Measurements from ENCODE around the gene KRT6C. TPM values are rescaled to one million over a fixed set of nuclear protein-coding genes. Genes with fewer than 3 reads are reported as not detected.
"Not testable (repeated sequence)": the region's sequence is repeated elsewhere in the genome, so short reads cannot be mapped to it uniquely, and the experiment has no call there.

Gene KRT6C
- total RNA-seq, 1 experiment from 2014 or later = not detected

- intact Hi-C loops (cut with micrococcal nuclease; ENCODE audit: unreplicated experiment) = no loop called here
- no TSS peak for BruUV-seq (replicated peaks)
- Mint-ChIP-seq H3K4me1 (ENCODE audit: low read depth, unreplicated experiment) (peaks cover 9% of the 10 kb centered on the region), H3K4me3 (ENCODE audit: low read depth, unreplicated experiment) (no peak overlapping the region), H3K27ac (ENCODE audit: unreplicated experiment) (no peak overlapping the region), H3K27me3 (ENCODE audit: unreplicated experiment) (peaks cover 35% of the 10 kb centered on the region), H3K9me3 (ENCODE audit: low read depth, unreplicated experiment) (no peaks in the 10 kb centered on the region), H3K36me3 (ENCODE audit: insufficient read depth, unreplicated experiment) (no peaks in the 10 kb centered on the region)
- CTCF ChIA-PET = no interaction called here
- no peak for TF ChIP-seq CTCF (IDR thresholded peaks at IDR 0.05; ENCODE audit: unreplicated experiment)
- DNase-seq = no peak
Measured at GRCh38 chr12:52501490-52501889, 27.9 kb upstream of the KRT6C start.

- H3K4me3 Mint-ChIP-seq (ENCODE audit: low read depth, unreplicated experiment); CTCF ChIA-PET; H3K4me1 Mint-ChIP-seq (ENCODE audit: low read depth, unreplicated experiment); DNase-seq; H3K27ac Mint-ChIP-seq (ENCODE audit: unreplicated experiment); intact Hi-C loops (cut with micrococcal nuclease; ENCODE audit: unreplicated experiment); BruUV-seq (replicated peaks); H3K36me3 Mint-ChIP-seq (ENCODE audit: insufficient read depth, unreplicated experiment); H3K9me3 Mint-ChIP-seq (ENCODE audit: low read depth, unreplicated experiment): not testable (repeated sequence)
- H3K27me3 Mint-ChIP-seq (ENCODE audit: unreplicated experiment) = peaks cover 35% of the 10 kb centered on the region
Measured at GRCh38 chr12:52500574-52500973, 27.0 kb upstream of the KRT6C start.

GRCh38 chr12:52499806-52500560 is 26.4 kb upstream of the KRT6C start:
- H3K4me1 Mint-ChIP-seq (ENCODE audit: low read depth, unreplicated experiment) = peaks cover 9% of the 10 kb centered on the region
- peaks cover 38% of the 10 kb centered on the region for H3K27me3 Mint-ChIP-seq (ENCODE audit: unreplicated experiment)
- no peaks in the 10 kb centered on the region for H3K36me3 Mint-ChIP-seq (ENCODE audit: insufficient read depth, unreplicated experiment)
- CTCF ChIA-PET = no interaction called here
- H3K4me3 Mint-ChIP-seq (ENCODE audit: low read depth, unreplicated experiment) = no peak overlapping the region
- H3K9me3 Mint-ChIP-seq (ENCODE audit: low read depth, unreplicated experiment) = no peaks in the 10 kb centered on the region
- intact Hi-C loops (cut with micrococcal nuclease; ENCODE audit: unreplicated experiment) = no loop called here
- H3K27ac Mint-ChIP-seq (ENCODE audit: unreplicated experiment) = no peak overlapping the region
- TF ChIP-seq CTCF (IDR thresholded peaks at IDR 0.05; ENCODE audit: unreplicated experiment) = no peak
- DNase-seq = no peak
- no TSS peak for BruUV-seq (replicated peaks)

- CTCF ChIA-PET = no interaction called here
- BruUV-seq (replicated peaks) = no TSS peak
Measured at GRCh38 chr12:52498946-52499345, 25.3 kb upstream of the KRT6C start.

More at GRCh38 chr12:52498946-52499345, 25.3 kb upstream of the KRT6C start:
- Mint-ChIP-seq H3K4me3 (ENCODE audit: low read depth, unreplicated experiment) (no peak overlapping the region), H3K27ac (ENCODE audit: unreplicated experiment) (no peak overlapping the region), H3K36me3 (ENCODE audit: insufficient read depth, unreplicated experiment) (no peaks in the 10 kb centered on the region), H3K27me3 (ENCODE audit: unreplicated experiment) (peaks cover 48% of the 10 kb centered on the region), H3K4me1 (ENCODE audit: low read depth, unreplicated experiment) (peaks cover 9% of the 10 kb centered on the region), H3K9me3 (ENCODE audit: low read depth, unreplicated experiment) (no peaks in the 10 kb centered on the region)
- DNase-seq = no peak
- TF ChIP-seq CTCF (IDR thresholded peaks at IDR 0.05; ENCODE audit: unreplicated experiment) = no peak
- intact Hi-C loops (cut with micrococcal nuclease; ENCODE audit: unreplicated experiment) = no loop called here

Data from Calu3 (cell line).